Measurements from ENCODE around the gene OR52R1.
"Not testable (repeated sequence)": the region's sequence is repeated elsewhere in the genome, so short reads cannot be mapped to it uniquely, and the experiment has no call there.

OR52R1 gene

DNA sequence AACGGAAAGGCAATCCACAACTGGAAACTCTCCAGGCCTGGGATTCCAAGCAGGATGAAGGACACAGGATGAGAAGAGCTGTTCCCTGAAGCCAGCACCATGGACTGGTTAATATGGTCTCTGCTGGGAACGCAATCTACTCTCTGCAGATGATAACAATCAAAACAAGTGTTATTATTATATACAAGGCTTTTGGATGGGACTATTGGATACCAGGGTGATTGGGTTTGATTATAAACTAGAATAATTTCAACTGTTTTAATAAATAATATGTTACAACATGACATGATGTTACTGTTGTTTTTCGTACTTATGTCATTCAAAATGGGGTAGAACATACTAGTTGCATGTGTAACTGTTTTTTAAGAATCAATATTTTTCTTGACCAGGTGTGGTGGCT is at the start of gene OR52R1:
TSS of gene OR52R1 (minus strand) at position 101 of the 400 bp plus-strand sequence. CDS start at position 101, 0 bp downstream.
- DNase-seq: no peak

- no peak for DNase-seq
Measured at GRCh38 chr11:4851033-4851432, 46.9 kb upstream of the OR52R1 start.

GRCh38 chr11:4848908-4849532 is 44.8 kb upstream of the OR52R1 start, which contains the start of gene OR51S1:
OR51S1 (minus strand) TSS chr11:4849208; CDS start chr11:4849208, 0 bp downstream.
- no peak for DNase-seq

- no peak for DNase-seq
Measured at GRCh38 chr11:4839851-4840549, 35.8 kb upstream of the OR52R1 start.

GRCh38 chr11:4830909-4831308 is 26.7 kb upstream of the OR52R1 start:
- DNase-seq: no peak

GRCh38 chr11:4830346-4830745 is 26.2 kb upstream of the OR52R1 start:
- no peak for DNase-seq

GRCh38 chr11:4826425-4826824 is 22.2 kb upstream of the OR52R1 start:
- no peak for DNase-seq

- DNase-seq: no peak
Measured at GRCh38 chr11:4825132-4825531, 21.0 kb upstream of the OR52R1 start.

- DNase-seq: no peak
Measured at GRCh38 chr11:4821021-4821420, 16.8 kb upstream of the OR52R1 start, which contains the start of gene OR51F2. OR51F2 (plus strand) TSS chr11:4821321; CDS start chr11:4821422, 101 bp downstream.

DNA sequence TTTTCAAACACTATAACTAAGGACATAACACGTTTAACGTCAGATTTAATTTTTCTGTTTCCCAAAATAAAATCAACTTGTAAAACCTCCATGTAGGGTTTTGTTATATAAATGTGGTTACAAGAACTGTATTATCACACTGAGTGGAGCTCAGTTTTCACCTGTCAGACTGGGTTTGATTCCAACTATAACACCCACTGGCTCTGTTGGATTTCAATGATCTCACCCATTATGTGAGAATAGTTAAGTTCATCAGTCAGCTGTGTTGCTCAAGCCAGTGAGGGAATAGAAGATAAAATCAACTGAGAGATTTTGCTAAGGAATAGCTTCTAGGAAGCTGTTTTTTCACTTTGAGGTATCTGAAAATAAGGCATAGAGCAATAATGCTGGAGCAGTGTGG is 5.1 kb upstream of the OR52R1 start:
- no peak for DNase-seq

- no peak for DNase-seq
Measured at GRCh38 chr11:4808476-4808875, 4.3 kb upstream of the OR52R1 start.

- DNase-seq: not testable (repeated sequence)
Measured at GRCh38 chr11:4801316-4801715, 2.9 kb downstream of the OR52R1 start.

DNA sequence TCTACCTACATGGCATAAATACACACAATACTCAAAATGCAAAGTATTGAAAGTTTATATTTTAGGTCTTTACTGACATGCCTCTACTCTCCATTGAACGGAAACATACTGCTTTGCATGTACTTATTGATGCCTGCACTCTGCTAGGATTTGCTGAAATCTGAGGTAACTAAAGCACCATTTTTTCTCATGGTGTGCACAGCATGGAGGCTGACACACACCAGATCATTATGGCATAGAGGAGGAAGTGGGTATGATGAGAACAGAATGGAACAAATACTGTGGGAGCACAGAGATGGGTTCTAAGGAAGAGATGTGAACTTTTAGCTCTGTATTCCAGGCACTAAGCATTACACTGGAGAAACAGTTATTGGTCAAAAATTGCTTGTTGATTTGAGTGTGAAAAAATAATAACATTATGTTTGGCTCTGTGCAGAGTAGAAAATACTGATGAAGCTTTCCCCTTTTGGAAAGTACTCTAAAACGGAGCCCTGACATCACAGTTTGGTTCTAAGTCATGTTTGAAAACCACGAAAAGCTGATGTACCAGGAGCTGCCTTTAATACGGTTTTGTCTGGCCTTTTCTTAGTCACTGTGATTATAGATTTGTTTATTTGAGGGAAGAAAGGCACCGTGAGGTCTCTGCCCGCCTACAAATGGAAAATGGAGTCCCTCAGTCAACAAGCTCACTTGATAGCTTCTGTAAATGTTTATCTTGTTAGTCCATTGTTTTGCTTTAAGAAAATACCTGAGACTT is 5.6 kb downstream of the OR52R1 start:
- no peak for DNase-seq

GRCh38 chr11:4797206-4797605 is 7.0 kb downstream of the OR52R1 start:
- no peak for DNase-seq

DNA sequence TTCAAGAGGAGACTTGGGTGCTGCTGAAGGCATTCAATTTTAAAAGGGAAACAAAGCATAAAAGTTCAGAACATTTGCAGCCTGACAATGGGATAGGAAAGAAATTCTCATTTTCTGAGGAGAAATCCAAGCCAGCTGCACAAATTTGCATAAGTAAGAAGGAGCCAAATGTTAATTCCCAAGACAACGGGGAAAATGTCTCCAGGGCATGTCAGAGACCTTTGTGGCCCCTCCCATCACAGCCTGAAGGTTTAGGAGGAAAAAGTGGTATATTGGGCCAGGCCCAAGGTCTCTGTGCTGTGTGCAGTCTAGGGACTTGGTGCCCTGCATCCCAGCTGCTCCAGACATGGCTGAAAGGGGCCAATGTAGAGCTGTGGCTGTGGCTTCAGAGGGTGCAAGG is 21.7 kb downstream of the OR52R1 start:
- no peak for DNase-seq

DNA sequence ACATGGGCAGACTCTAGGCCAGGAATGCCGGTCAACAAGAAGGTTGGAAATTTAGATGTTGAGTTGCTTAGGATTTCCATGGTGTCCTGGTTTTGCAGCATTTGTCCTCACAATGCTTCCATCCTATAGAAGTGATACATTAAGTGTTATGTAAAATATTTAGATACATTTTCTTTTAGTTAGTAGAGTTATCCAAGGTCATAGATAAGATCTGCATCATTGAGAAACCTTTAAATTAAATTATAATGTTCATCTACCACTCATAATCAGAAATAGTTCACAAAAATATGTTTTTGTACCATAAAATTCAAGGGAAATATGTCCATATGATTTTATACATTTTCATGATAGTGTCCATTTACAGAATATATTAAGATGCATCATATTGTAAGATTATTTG is 34.3 kb downstream of the OR52R1 start, which contains the start of gene OR51F1:
TSS of gene OR51F1 (minus strand) at position 101 of the 400 bp plus-strand sequence. CDS start at position 101, 0 bp downstream.
- DNase-seq: no peak

DNA sequence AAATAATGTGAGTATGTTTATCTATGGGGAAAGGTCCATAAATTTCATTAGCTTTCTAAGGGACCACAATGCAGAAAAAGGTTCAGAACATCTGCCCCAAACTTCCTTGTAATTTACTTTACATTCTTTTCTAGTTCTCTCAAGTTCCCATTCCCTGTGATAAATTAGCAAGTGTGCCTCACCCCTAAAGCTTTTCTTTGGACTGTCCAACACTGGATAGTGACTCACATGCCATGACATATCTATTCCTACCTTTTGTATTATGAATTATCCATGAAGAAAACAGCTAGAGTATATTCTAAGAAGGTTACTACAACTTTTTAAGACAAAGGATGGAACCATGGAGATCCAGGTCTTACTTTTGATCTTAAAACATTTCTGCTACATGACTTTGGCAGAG is 36.1 kb downstream of the OR52R1 start:
- DNase-seq: no peak

- no peak for DNase-seq
Measured at GRCh38 chr11:4766420-4767043, 37.6 kb downstream of the OR52R1 start.

GRCh38 chr11:4763096-4763495 is 41.1 kb downstream of the OR52R1 start:
- DNase-seq: no peak
